GM12891 (cell line): Measurements from ENCODE around the gene ZNF202.

Experiments
- PAX5 ChIP-seq: IDR thresholded peaks from 2 replicates; pipeline ENCODE4 v1.6.1; 2011; ENCODE audit warnings: low read length, moderate library complexity, mild to moderate bottlenecking; ENCODE audit not compliant: insufficient read depth, severe bottlenecking
- POLR2A ChIP-seq: IDR thresholded peaks from 2 replicates; pipeline ENCODE4 v1.6.1; 2011; ENCODE audit warnings: low read depth, low read length, control low read depth
- POLR2AphosphoS5 ChIP-seq: IDR thresholded peaks from 2 replicates; pipeline ENCODE4 v1.6.1; 2011; ENCODE audit warnings: low read depth, low read length, control low read depth
- SPI1 ChIP-seq: IDR thresholded peaks from 2 replicates; pipeline ENCODE4 v1.6.1; 2011; ENCODE audit warnings: low read depth, low read length, control low read depth
- TAF1 ChIP-seq: IDR thresholded peaks from 2 replicates; pipeline ENCODE4 v1.6.1; 2011; ENCODE audit warnings: low read depth, low read length, control low read depth

DNA sequence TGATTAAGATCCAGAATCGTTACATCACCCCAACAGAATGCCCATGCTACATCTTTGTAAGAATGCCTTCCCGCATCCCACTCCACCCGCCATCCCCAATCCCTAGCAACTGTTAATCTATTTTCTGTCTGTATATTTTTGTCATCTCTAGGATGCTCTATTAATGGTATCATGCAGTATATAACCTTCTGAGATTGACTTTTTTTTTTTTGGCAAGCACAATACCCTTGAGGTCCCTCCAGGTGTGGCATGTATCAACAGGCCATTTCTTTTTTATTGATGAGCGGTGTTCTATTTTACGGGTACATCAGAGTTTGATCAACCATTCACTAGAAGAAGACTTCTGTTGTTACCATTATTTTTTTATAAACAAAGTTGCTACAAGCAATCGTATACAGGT lies 56.9 kb downstream of the ZNF202 start:
- TF ChIP-seq TAF1, result no peak
- TF ChIP-seq POLR2A, result no peak
- TF ChIP-seq POLR2AphosphoS5, result no peak
- TF ChIP-seq SPI1, result no peak
- TF ChIP-seq PAX5, result no peak
